Fibroblast of skin of right biceps (primary cell): Measurements from ENCODE around the gene GABRG2.
A peak's percentile ranks its signal among the peaks of the same experiment; 100 is the strongest.
"Not testable (repeated sequence)": the region's sequence is repeated elsewhere in the genome, so short reads cannot be mapped to it uniquely, and the experiment has no call there.

Experiments
- DNase-seq: peaks from one replicate; pipeline ENCODE4 v3.0.0-alpha.2; 2013

Gene GABRG2

GRCh38 chr5:162067655-162068411, at the start of gene GABRG2:
Gene GABRG2 (plus strand): TSS chr5:162067773. CDS start chr5:162068000, 227 bp downstream.
- no peak for DNase-seq

GRCh38 chr5:162025312-162025711, 42.3 kb upstream of the GABRG2 start:
- no peak for DNase-seq

- DNase-seq = no peak
Measured at GRCh38 chr5:162026803-162027202, 40.8 kb upstream of the GABRG2 start.

- no peak for DNase-seq
Measured at GRCh38 chr5:162037431-162037830, 30.1 kb upstream of the GABRG2 start.

- no peak for DNase-seq
Measured at GRCh38 chr5:162047279-162047678, 20.3 kb upstream of the GABRG2 start.

- DNase-seq = no peak
Measured at GRCh38 chr5:162052676-162053075, 14.9 kb upstream of the GABRG2 start.

- not testable (repeated sequence) for DNase-seq
Measured at GRCh38 chr5:162055095-162055494, 12.5 kb upstream of the GABRG2 start.

- DNase-seq = no peak
Measured at GRCh38 chr5:162067162-162067561, 411 bp upstream of the GABRG2 start.

- DNase-seq = peak; percentile 12
Measured at GRCh38 chr5:162068412-162068811, 839 bp downstream of the GABRG2 start.

GRCh38 chr5:162068936-162069335, 1.4 kb downstream of the GABRG2 start:
- DNase-seq = no peak

GRCh38 chr5:162078805-162079204, 11.2 kb downstream of the GABRG2 start:
- DNase-seq = no peak

- no peak for DNase-seq
Measured at GRCh38 chr5:162091336-162091735, 23.8 kb downstream of the GABRG2 start.

- DNase-seq = no peak
Measured at GRCh38 chr5:162096448-162096847, 28.9 kb downstream of the GABRG2 start.

GRCh38 chr5:162107591-162107990, 40.0 kb downstream of the GABRG2 start:
- no peak for DNase-seq

GRCh38 chr5:162119801-162120200, 52.2 kb downstream of the GABRG2 start:
- no peak for DNase-seq

GRCh38 chr5:162128117-162128516, 60.5 kb downstream of the GABRG2 start:
- DNase-seq = no peak

- no peak for DNase-seq
Measured at GRCh38 chr5:162132348-162132747, 64.8 kb downstream of the GABRG2 start.

GRCh38 chr5:162139190-162139589, 71.6 kb downstream of the GABRG2 start:
- no peak for DNase-seq

GRCh38 chr5:162154242-162154641, 86.7 kb downstream of the GABRG2 start:
- DNase-seq = no peak

GRCh38 chr5:162160401-162160800, 92.8 kb downstream of the GABRG2 start:
- DNase-seq = no peak

GRCh38 chr5:162163663-162164062, 96.1 kb downstream of the GABRG2 start:
- DNase-seq = no peak

GRCh38 chr5:162174358-162174974, 106.9 kb downstream of the GABRG2 start:
- DNase-seq = no peak

- no peak for DNase-seq
Measured at GRCh38 chr5:162187371-162187770, 119.8 kb downstream of the GABRG2 start.

GRCh38 chr5:162189719-162190118, 122.1 kb downstream of the GABRG2 start:
- no peak for DNase-seq

GRCh38 chr5:162193012-162193411, 125.4 kb downstream of the GABRG2 start:
- no peak for DNase-seq
